Cardiac muscle cell (in vitro differentiated cells and primary cell): ENCODE measurements around the gene DSC2. TPM values are rescaled to one million over a fixed set of nuclear protein-coding genes. Genes with fewer than 3 reads are reported as not detected.
A peak's percentile ranks its signal among the peaks of the same experiment; 100 is the strongest.

Experiments
- DNase-seq, 2 donors: peaks; one replicate each; pipeline versions ENCODE4 v3.0.0 to v3.0.0-alpha.2; 2010 to 2017; ENCODE audit warnings: low read depth in 1 of 2, low spot score in 1 of 2
- H3K27ac ChIP-seq: fragments of 200-600 bp; sonication (generic); 2 replicates; pipeline ENCODE4 v1.5.1; 2016
- H3K27me3 ChIP-seq: fragments of 200-600 bp; sonication (generic); 2 replicates; pipeline ENCODE4 v1.6.0; 2016; ENCODE audit warnings: control low read depth
- H3K36me3 ChIP-seq: fragments of 200-600 bp; sonication (generic); 2 replicates; pipeline ENCODE4 v1.5.1; 2016; ENCODE audit warnings: control low read depth
- H3K4me1 ChIP-seq: fragments of 200-600 bp; sonication (generic); 2 replicates; pipeline ENCODE4 v1.8.1; 2017; ENCODE audit warnings: low read depth, mild to moderate bottlenecking, mixed run types
- H3K4me3 ChIP-seq: fragments of 200-600 bp; sonication (generic); 2 replicates; pipeline ENCODE4 v1.5.1; 2016; ENCODE audit warnings: mild to moderate bottlenecking
- H3K9me3 ChIP-seq: fragments of 200-600 bp; sonication (generic); 2 replicates; pipeline ENCODE4 v1.5.1; 2017; ENCODE audit warnings: low read depth, mild to moderate bottlenecking, control low read depth
- CTCF ChIP-seq: IDR thresholded peaks from 2 replicates; pipeline ENCODE4 v1.5.1; 2012; ENCODE audit warnings: low read depth, mild to moderate bottlenecking, low read length
- polyA plus RNA-seq: library from polyadenylated mRNA; unstranded; fragments of >200 nt; fragmentation: Nextera tagmentation; extraction: Ambion mirVana; gene quantifications from 2 replicates; pipeline ENCODE4 v1.2.1, GENCODE V29; 2016
- total RNA-seq: library from RNA; depleted of rRNA; stranded (reverse); fragments of >200 nt; gene quantifications from 2 replicates; pipeline ENCODE4 v1.2.3, GENCODE V29; 2016

The DSC2 gene
- total and polyA plus RNA-seq, 2 experiments from 2014 or later = 15.9 to 19.0 TPM

- no peak for TF ChIP-seq CTCF
- Histone ChIP-seq H3K4me3 (no peak overlapping the region), H3K27ac (no peak overlapping the region), H3K4me1 (peaks cover 24% of the 10 kb centered on the region), H3K27me3 (no peaks in the 10 kb centered on the region), H3K9me3 (no peaks in the 10 kb centered on the region), H3K36me3 (peaks cover 19% of the 10 kb centered on the region)
- no peak for DNase-seq
Measured at GRCh38 chr18:31064130-31064529, 38.1 kb downstream of the DSC2 start.

GRCh38 chr18:31061945-31062344 is 40.3 kb downstream of the DSC2 start:
- no peaks in the 10 kb centered on the region for H3K9me3 ChIP-seq
- DNase-seq = peak; percentile 7 to 34
- TF ChIP-seq CTCF = no peak
- H3K4me3 ChIP-seq = no peak overlapping the region
- no peaks in the 10 kb centered on the region for H3K27me3 ChIP-seq
- peak overlapping the region; percentile 32 for H3K27ac ChIP-seq
- peaks cover 24% of the 10 kb centered on the region for H3K4me1 ChIP-seq
- no peaks in the 10 kb centered on the region for H3K36me3 ChIP-seq

DNA sequence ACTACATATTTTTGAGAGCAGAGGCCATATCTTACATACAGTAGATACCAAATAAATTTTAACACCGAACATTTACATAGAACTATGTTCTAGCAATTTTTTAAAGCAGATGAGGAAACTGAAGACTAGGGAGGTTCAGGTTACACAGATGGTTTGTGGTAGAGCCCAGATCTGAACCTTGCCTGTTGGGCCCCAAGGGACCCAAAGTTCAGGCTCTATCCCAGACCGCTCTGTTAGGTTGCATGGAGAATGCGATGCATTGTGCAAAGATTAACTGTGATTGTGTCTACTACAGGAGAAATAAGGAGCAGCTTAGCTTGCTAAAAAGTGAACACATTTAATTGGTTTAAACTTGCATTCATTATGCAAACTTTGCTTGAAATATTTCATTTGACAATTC is 43.3 kb downstream of the DSC2 start:
- Histone ChIP-seq H3K9me3 (no peaks in the 10 kb centered on the region), H3K4me1 (peaks cover 15% of the 10 kb centered on the region), H3K4me3 (no peak overlapping the region)

GRCh38 chr18:31057917-31058316 is 44.3 kb downstream of the DSC2 start:
- Histone ChIP-seq H3K27me3 (no peaks in the 10 kb centered on the region), H3K4me3 (no peak overlapping the region), H3K27ac (no peak overlapping the region), H3K36me3 (no peaks in the 10 kb centered on the region), H3K9me3 (no peaks in the 10 kb centered on the region), H3K4me1 (peaks cover 15% of the 10 kb centered on the region)
- no peak for DNase-seq
- no peak for TF ChIP-seq CTCF

More for the DNA sequence above, 43.3 kb downstream of the DSC2 start:
- H3K27ac ChIP-seq = no peak overlapping the region
- no peaks in the 10 kb centered on the region for H3K36me3 ChIP-seq
- TF ChIP-seq CTCF = no peak
- no peak for DNase-seq
- no peaks in the 10 kb centered on the region for H3K27me3 ChIP-seq

DNA sequence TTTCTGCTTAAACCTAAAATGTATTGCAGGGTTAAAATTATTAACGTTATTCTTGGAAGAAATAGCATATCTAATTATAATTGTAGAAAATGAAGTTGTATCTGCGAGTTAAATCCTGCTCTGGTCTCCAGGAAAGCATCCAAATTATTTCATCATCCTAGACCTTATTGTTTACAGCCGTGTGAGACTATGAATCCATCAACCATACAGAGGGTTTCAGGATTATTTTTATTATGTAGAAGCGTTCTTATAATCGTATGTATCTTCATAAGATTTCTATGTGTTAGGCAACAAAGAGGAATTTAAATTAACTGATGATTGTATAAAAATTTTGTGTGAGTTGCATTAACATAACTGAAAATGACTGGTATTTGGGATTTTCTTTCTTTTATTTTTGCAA is 45.2 kb downstream of the DSC2 start:
- H3K9me3 ChIP-seq = no peaks in the 10 kb centered on the region
- no peaks in the 10 kb centered on the region for H3K27me3 ChIP-seq
- no peak overlapping the region for H3K27ac ChIP-seq
- DNase-seq = peak in 1 of 2 donors; percentile 36
- peaks cover 14% of the 10 kb centered on the region for H3K4me1 ChIP-seq
- TF ChIP-seq CTCF = no peak
- H3K4me3 ChIP-seq = no peak overlapping the region
- no peaks in the 10 kb centered on the region for H3K36me3 ChIP-seq

DNA sequence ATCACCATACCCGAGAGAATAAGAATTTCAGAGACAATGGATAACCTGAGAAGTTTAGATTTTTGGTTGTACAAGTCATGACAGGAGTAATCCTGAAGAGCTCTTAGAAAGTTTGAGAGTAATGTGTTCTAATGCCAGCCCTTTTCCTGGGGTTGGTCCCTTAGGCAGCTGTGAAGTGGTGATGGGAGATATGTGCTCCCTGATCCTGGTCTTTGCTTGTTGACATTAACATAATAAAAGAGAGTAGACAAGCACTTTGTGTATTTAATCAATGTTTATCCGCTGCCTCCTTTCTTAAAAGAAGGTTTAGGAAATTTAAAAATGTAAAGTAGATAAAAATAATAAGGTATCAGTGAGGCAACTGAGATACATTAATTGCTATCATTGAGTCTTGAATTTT is 45.9 kb downstream of the DSC2 start:
- H3K27me3 ChIP-seq = no peaks in the 10 kb centered on the region

More for the DNA sequence above, 45.9 kb downstream of the DSC2 start:
- Histone ChIP-seq H3K4me1 (peaks cover 6% of the 10 kb centered on the region), H3K27ac (no peak overlapping the region), H3K9me3 (no peaks in the 10 kb centered on the region), H3K36me3 (no peaks in the 10 kb centered on the region), H3K4me3 (no peak overlapping the region)
- DNase-seq = no peak
- TF ChIP-seq CTCF = no peak
